Right lobe of liver (tissue), 4 donors: Measurements from ENCODE around the gene ADAM10.

ENCODE experiments used
- CTCF ChIP-seq, 4 donors: fragments of 200-600 bp in 3 of 4; fragments of 450-650 bp in 1 of 4; IDR thresholded peaks; one replicate each; pipeline versions ENCODE4 v1.5.1 to v1.8.0; 2016 to 2022; ENCODE audit warnings: antibody characterized with exemption in 4 of 4, mild to moderate bottlenecking in 2 of 4
- POLR2A ChIP-seq: fragments of 450-650 bp; IDR thresholded peaks from one replicate; pipeline ENCODE4 v1.6.1; 2017; ENCODE audit warnings: antibody characterized with exemption, mild to moderate bottlenecking
- donor health status: DM: no; HTN: no; CAD: no.
- donor health status: DM: no; HTN: no; CAD: no.
- donor health status: DM: no; HTN: yes; CAD: no.

- no peak for TF ChIP-seq CTCF (IDR thresholded peaks at IDR 0.05)
- no peak for TF ChIP-seq POLR2A
Observed at GRCh38 chr15:58690703-58691102, 58.8 kb downstream of the ADAM10 start.
